ENCODE results near the gene MFNG.

The MFNG gene

DNA sequence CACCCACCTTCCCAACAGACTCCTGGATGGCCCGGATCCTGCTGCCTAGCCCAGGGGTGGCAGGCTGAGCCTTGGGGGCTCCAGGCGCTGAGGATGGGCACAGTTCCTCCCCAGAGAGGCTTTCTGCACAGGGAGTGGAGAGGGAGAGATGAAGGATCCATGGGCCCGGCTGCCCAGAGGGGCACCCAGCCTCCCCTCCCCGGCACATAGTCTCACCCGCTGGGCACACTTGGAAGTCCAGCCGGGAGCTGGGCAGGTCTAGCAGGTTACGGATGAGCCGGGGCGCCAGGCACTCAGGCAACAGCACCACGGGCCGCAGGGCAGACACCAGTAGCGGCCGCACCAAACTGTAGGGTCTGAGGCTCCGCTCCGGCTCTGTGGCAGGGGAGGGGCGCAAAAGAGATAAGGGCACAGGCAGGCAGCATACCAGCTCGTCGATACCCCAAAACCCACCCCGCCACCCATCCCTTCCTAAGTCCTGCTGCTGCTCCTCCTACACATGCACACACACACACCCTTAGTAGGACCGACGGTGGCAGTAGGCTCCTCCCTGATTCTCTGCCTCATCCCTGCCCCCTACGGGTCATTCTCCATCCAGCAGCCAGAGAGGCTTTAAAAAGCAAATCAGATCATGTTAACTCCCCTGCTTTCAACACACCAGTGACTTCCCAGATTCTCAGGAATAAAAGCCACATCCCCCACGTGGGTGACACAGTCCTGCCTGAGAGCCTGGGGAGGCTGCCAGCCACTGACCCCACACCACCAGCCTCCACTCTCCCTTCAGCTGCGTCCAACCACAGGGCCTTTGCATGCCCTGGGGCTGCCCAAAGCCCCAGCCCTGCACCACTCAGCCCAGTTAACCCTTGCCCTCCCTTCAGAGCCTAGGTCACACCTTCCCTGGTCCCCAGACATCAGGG, 6.5 kb upstream of the MFNG start:
- peak; percentile 45 for DNase-seq

DNA sequence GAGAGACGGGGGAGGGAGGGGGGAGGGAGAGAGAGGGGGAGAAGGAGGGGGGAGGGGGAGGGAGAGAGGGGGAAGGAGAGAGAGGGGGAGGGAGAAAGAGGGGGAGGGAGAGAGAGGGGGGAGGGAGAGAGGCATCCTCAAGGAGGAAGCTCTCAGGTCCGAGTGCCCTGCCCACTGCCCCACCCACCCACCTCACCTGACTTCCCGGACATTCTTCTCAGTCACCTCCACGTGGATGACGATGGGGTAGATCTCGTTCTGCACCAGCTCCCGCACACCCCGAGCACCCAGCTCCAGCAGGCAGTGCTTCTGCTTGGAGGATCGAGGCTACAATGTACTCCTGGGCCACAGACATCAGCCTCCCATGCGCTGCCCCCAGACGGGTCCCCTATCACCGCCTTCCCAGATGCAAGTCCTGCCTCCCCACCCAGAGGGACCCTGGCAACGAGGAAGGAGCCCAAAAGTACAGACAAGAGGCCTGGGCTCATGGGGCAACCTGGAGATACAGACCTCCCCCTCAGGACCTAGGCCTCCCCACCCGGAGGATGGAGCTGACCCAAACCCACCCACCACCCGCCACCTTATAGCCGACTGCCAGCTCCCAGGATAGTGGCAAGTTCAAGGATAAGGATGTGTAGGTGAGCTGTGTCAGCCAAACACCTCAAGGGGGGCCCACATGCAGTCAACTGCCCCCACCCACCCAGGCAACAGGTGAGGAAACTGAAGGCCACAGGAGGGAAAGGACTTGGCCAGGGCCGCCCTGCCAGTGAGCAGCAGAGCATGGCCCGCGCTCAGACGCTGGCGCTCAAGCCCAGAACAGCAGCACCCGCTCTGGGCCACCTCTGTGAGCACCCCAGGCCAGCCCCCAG, 5.6 kb upstream of the MFNG start:
- no peak for DNase-seq

DNA sequence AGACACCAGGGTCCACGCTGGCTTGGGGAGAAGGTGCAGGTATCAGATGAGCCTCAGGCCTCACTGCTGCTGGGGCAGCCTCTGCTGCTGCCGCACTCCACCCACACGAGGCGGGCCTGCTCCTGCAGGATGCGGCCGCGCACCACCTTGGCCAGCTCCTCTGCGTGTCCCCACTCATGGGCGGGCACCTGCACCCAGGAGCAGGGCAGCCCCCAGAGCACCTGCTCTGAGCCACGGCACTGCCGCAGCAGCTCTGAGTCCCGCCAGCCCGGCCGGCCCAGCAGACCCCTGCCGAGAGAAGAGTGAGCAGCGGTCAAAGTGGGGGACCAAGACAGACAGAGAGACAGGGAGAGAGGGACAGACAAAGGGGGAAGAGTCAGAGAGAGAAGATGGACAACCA, 4.9 kb upstream of the MFNG start:
- DNase-seq: no peak

DNA sequence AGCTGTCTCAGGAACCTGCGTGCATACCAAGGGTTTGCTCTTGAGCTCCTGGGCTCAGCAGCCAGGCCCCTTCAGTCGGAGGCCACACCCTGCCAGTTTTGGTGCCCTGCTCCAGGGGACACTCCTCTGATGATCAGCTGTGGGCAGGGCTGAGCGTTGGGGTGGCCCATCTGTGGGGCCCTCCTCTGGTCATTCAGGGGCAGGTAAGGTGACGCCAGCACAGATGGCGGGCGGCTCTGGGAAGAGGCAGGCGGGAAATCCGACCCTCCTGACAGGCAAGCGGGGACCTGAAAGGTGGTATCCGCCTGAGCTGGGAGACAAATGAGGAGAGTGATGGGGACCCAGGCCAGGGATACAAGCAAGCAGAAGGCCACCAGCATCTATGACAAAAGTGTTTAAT, 3.8 kb upstream of the MFNG start:
- no peak for DNase-seq

DNA sequence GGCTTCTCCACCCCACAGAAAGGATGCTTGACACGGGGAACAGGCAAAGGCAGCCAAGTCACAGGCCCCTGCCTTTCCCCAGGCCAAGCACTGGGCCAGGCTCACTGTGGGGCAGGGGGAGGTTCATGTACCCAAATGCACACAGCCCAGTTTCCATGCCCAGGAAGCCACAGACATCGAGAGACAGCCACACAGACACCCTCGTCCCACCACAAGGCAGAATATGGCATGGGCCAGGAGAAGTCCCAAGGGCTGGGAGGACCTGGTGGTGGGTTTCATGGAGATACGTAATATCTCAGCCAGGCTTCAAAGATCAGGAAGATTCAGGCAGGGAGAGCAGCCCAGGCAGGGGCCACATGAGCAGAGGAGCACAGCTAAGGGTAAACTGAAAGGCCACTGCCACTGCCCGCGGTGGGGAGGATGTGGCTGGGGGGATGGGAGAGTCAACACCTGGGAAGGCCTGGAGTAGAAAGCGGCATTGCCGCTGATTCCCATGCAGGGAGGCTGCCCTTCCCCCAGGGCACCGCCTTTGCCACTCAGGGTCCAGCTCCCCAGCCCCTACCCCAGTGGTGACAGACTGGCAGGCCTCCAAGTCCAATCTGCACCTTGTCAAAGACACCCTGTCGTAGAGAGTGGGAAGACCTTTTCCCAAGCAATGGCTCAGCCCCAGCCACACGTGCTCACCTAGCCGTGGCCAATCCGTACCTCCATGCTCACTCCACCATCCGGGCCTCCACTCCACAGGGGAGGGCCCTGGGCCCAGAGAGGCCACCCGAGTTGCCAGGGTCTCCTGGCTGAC, 2.4 kb upstream of the MFNG start:
- DNase-seq: no peak

DNA sequence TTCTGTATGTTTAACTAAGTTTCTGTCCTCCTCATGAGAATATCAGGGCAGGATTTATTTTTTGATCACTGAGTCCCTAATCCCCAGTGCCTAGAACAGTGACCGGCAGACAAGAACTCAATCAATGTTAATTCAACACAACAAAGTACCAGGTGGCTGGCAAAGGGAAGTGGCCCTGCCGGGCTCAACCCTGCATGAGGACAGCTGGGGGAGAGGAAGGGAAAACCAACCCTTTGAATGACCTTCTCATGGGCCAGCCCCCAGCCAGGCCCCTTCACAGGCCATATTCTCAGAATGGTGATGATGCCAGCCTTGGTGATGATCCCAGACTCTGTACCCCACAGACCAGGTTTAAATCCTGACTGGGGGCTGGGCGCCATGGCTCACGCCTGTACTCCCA, 1.4 kb upstream of the MFNG start:
- DNase-seq: no peak

DNA sequence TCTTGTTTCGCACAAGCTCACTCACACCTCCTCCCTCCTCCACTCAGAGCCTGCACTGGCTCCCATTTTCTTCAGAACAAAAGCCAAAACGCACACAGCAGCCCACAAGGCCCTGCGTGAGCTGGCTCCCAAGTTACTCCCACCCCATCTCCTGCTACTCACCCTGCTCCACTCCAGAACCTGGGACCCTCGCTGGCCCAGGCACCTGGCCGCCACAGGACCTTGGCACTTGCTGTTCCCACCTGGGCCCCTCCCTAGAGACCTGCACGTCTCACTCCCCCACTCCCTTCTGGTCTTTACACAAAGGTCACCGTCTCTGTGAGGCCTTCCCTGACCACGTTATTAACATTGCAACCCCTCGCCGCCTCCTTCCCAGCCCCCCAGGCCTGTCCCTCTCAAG, 945 bp upstream of the MFNG start:
- DNase-seq: no peak

DNA sequence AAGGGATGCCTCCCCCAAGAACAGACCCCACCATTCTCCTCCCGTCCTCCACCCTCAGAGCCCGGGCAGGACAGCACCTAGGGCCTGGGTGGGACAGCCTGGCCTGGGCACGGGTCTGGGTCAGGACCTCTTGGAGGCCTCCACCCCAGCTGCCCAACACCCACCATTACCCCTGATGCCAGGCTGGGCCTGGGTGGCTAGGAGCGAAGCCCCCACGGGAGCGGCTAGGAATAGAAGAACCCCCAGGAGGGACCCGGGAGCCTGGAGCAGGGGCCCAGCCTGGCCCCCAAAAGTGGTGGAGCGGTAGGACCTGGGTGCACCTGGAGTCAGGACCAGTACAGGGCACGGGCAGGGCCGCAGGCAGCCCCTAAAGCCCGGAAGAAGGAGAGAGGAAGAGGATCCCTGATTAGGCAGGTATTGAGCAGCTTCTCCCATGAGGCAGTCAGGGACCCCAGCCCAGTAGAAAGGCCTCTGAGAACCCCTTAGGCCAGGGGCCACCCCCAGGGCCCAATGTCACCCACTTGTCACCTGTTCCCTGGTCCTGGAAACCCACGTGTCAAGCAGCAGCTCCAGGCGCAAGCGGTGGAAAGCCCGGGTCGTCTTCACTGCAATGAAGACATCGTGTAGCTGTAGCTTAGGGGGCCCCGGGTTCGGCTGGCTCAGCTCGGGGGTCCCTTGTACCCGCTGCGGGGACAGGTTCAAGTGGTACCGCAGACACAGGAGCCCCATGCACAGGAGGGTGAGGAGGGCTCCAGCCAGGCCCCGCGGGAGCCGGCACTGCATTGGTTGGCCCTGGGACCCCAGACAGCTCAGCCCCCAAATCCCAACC, 575 bp downstream of the MFNG start:
- peak; percentile 35 for DNase-seq

DNA sequence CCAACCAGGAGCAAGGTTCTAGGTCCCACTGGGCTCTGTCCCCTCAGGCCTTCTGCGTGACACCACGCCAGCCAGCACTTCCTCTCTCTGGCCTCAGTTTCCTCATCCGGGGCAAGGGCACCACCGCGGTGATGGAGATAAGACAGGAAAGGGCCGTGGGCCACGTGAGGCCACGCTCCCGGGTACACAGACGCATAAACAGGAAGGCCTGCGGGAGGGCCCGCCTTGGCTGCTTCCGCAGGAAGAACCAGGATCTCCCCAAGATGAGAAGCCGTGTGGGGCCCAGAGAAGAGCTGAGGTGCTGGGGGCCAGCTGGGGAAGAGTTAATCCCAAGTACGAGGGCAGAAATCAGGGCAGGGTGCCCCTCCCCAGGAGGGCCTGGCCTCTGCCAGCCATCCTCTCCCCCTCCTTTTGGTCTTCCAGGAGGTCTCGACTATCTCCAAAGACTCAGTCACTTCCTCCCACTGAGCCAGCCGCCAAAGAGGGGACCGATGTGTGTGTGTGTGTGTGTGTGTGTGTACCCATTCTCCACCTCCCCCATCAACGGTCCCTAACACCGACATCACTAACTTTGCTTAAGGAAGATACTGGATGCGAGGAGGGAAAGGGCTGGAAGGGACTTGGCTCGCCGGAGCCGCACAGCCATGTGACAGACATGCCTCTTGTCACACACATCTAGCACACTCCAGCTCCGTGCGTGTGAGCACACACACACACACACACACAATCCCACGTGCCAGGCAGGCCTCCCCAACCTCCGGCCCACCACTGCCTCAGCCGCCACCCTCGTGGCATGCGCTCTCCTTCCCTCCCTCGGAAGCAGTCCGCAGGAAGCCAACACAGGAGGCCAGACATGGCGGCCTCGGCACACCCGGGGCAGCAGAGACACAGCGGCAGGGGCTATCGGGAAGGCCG, 1.4 kb downstream of the MFNG start:
- peak; percentile 76 for DNase-seq

DNA sequence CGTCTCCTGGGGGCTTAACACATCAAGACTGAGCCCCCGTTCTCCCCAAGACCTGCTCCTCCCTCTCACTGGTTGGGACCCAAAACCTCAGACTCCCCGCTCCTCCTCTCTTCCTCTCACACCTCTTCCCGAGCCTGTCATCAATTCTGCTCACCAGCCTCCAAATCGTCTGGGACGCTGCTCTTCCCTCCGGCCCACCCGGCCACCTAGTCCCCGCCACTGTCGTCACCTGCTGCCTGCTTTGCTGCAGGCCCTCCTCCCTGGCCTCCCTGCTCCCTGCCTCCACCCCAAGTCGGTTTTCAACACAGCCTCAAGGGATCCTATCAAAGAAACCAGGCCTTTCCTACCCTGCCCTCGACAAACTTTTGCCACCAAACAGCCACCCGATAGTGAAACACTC, 3.1 kb downstream of the MFNG start:
- DNase-seq: no peak

DNA sequence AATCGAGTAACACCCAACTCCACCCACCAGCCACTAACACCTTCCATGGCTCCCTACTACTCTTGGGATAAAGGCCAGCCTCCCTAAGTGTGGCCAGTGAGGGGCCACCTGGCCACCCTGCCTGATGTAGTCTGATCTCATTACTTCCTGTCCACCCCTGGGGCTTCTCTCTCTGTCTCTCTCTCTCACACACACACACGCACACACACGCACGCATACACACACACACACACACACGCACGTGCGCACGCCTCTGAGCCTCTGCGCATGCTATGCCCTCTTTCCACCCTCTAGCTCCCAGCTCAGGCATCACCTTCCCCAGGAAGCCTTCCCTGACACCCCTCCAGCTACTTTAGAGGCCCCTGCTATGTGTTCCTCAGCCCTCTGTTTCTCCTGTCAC, 3.9 kb downstream of the MFNG start:
- DNase-seq: no peak

DNA sequence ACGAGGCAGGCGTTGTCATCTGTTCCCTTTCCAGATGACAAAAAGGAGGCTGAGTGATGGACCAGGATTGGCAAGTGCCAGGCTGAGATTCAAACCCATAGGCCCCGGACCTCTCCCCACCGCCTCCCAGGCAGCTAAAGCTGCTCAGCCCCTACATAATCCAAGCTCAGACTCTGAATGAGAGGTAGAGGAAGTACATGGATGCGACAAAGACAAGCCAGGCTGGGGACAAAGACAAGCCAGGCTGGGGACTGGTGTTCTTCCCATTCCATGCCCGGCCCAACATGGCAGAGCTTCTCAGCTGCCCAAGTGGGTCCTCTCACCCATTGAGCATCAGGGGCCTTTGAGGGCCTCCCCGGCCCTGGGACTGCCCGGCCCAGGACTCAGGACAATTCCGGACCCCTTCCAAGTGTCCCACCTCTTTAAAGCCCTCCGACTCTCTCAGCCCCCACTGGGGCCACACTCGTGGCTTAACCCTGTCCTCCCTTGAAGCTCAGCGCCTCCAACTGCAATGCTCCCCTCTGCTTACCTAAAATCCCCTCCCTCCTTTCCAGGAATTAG, 4.8 kb downstream of the MFNG start:
- no peak for DNase-seq

DNA sequence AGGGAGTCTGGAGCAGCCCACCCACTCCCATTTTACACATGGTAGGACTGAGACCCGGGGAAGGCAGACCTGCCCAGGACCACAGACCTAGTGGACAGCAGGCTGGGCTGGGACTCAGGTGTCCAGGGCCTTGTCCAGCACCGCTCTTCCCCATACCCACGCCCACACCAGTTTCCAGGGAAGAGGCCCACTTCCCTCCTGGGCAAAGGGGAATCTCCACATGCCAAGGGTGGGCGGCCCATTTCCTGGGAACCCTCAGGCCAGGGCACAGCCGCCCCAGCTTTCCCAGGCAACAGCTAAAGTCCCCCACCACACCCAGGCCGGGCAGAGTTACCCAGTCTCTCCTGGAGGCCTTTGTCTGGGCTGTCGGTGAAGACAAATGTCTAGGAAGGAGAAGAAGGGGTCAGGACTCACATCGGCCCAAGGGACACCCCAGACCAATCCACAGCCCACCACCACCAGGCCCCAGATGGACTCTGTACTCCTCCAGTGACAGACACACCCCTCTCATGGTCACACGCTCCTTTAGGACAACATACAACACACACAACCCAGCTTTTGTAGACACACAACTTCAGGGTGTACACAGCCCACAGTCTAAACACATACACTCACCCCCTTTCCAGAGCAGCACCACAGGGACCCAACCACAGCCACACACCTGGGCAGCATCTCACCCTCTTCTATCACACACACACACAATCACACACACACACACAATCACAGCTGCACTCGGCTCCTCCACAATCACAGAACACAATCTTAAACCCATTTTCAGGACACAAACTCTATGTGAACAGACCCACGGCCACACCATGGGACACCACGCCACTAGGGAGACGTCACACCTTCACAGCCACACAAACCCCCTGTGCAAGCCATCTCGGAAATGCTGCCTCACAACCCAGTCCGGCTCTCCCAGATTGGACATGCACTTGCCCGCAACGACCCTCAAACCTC, 5.5 kb downstream of the MFNG start:
- DNase-seq: no peak

DNA sequence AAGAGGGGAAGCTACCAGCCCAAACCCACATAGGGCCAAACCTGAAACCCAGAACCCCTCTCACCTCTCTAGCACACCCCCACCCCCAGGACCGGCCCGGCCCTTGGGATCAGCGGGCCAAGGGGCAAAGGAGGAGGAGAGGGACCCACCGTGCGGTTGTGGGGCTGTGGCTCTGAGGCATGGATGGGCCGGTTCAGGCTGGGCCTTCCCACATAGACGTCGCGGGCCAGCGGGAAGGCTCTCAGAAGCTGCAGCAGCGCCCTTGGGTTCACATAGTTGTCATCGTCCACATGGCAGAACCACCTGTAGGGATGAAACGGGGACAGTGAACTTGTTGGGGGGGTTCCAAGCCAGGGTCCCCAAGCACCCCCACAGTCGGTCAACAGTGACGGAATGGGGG, 7.0 kb downstream of the MFNG start:
- no peak for DNase-seq

DNA sequence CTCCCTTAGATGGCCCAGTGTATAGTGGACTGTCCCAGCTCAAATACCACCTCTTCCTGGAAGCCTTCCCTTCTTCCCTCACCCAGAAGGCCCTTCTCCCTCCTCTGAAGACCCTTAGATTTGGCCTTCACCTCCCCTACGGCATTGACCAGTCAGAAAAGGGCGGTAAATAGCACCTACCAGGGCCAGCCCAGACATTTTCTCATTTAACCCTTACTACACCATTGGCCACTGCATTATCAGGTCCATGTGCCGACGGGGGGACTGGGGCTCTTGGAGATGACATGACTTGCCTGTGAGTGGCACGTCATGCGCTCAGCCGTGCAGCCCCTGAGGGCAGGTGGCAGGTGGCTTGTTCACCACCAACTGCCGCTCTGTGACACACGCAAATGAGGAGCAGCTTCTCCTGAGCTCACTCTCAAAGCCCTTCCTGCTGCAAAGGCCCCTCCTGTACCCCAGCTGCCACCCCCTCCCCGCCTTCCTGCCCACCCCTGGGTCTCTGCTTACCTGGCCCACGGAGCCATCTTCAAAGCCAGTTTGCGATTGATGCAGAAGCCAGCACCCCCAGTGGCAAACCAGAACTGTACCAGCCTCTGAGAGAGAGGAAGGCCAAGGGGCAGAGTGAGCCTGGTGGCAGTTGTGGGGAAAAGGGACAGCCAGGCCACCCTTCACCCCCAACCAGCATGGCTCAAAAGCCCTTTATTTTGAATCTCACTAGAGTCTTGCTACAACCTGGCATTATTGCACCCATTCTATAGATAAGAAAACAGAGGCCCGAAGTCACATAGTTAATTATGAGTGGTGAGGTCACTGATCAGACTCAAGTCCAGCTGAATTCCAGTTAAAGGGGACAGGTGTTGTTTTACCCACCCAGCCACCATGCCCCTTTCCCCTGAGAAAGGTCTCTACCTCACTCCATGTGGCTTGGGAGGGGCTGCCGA, 9.5 kb downstream of the MFNG start:
- DNase-seq: no peak

DNA sequence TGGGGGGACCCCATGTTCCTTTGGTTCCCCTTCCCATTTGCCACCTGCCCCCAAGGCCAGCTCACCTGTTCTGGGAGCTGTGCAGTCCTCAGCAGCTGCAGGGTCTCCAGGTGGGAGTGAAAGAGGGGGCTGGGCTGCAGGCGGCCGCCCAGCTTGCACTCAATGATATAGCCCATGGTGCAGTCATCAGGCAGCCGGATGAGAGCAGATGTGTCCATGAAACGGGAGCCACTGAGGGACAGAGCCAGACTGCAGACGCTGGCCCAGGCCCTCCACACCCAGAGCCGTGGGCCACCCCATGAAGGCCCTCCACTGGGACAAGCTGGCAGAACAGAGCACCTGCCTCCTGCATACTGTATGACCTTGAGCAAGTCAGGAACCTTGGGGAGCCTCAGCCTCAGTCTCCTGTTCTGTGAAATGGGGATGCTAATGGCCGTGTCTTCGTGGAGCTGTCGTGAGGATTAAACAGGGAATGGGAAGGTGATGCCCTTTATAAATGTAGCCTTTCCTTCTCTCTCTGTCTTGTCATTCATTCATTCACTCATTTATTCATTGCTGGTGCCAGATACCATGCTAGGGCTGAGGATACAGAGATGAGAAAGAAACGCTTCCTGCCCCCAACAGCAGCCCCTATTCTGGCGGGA, 11.6 kb downstream of the MFNG start:
- no peak for DNase-seq

DNA sequence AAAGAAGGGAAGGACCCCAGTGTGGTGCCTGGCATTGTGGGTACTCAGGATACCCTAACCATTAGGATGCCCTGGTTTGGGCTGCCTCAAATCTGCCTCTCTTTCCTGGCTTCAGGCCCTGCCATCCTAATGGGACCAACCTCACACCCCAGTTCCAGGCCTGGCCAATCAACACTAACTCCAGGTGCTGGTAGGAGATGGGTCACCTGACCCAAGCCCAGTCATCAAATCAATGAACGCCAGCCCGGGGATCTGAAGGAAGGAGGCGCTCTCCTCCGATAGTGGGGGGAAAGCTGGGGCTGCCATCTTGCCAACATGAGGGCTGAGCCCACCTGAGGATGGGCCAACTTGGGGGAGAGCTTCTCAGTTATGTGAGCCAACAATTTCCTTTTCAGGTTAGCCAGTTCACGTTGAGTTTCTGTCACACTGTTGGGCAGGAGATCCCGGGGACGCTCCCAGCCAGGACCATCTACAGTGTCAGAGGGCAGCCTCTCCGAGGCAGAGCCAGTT, 12.7 kb downstream of the MFNG start:
- DNase-seq: no peak
